GM11168 (cell line): Measurements from ENCODE around the gene LDLRAD4.

Experiments used
- in situ Hi-C: fragments of 300-500 bp; cut with MboI; formaldehyde crosslinking; loops from one replicate; pipeline ENCODE4 v1.12.0; 2022; ENCODE audit warnings: low sequenced_read_pairs; ENCODE audit not compliant: unreplicated experiment

LDLRAD4 gene

GRCh38 chr18:13375302-13376255 is 157.0 kb downstream of the LDLRAD4 start:
- in situ Hi-C loops: no loop called here

GRCh38 chr18:13376298-13376840 is 157.8 kb downstream of the LDLRAD4 start:
- in situ Hi-C loops: no loop called here

- in situ Hi-C loops: no loop called here
Observed at GRCh38 chr18:13376841-13377351, 158.3 kb downstream of the LDLRAD4 start.

- in situ Hi-C loops: no loop called here
Observed at GRCh38 chr18:13377496-13377895, 158.9 kb downstream of the LDLRAD4 start.

GRCh38 chr18:13378150-13378549 is 159.6 kb downstream of the LDLRAD4 start:
- in situ Hi-C loops: no loop called here

- in situ Hi-C loops: no loop called here
Observed at GRCh38 chr18:13379062-13379865, 160.7 kb downstream of the LDLRAD4 start.

- in situ Hi-C loops: no loop called here
Observed at GRCh38 chr18:13379930-13380690, 161.6 kb downstream of the LDLRAD4 start.

GRCh38 chr18:13380691-13381070 is 162.1 kb downstream of the LDLRAD4 start:
- in situ Hi-C loops: no loop called here

GRCh38 chr18:13381331-13381730 is 162.8 kb downstream of the LDLRAD4 start:
- in situ Hi-C loops: no loop called here

GRCh38 chr18:13381944-13382365 is 163.4 kb downstream of the LDLRAD4 start:
- in situ Hi-C loops: no loop called here

GRCh38 chr18:13382366-13382953 is 163.9 kb downstream of the LDLRAD4 start:
- in situ Hi-C loops: no loop called here

GRCh38 chr18:13382954-13383827 is 164.6 kb downstream of the LDLRAD4 start:
- in situ Hi-C loops: no loop called here

GRCh38 chr18:13386891-13387801 is 168.6 kb downstream of the LDLRAD4 start:
- in situ Hi-C loops: no loop called here

- in situ Hi-C loops: no loop called here
Observed at GRCh38 chr18:13387855-13388548, 169.4 kb downstream of the LDLRAD4 start.

GRCh38 chr18:13388586-13389490 is 170.3 kb downstream of the LDLRAD4 start:
- in situ Hi-C loops: no loop called here

GRCh38 chr18:13389491-13390131 is 171.1 kb downstream of the LDLRAD4 start:
- in situ Hi-C loops: no loop called here
